ENCODE results near the gene U2SURP. TPM values are rescaled to one million over a fixed set of nuclear protein-coding genes. Genes with fewer than 3 reads are reported as not detected.

Gene U2SURP
- total RNA-seq, 4 donors from 2014 or later, result 43.2 to 63.7 (median 43.9) TPM

GRCh38 chr3:143083781-143084180 is 82.4 kb downstream of the U2SURP start:
- Histone ChIP-seq H3K27me3 (no peaks in the 10 kb centered on the region), H3K27ac (no peak overlapping the region), H3K9me3 (no peaks in the 10 kb centered on the region), H3K36me3 (no peaks in the 10 kb centered on the region), H3K4me3 (no peak overlapping the region), H3K4me1 (no peaks in the 10 kb centered on the region)
- no peak for DNase-seq
- in situ Hi-C loops (cut with MboI; ENCODE audit: low sequenced_read_pairs in 4 of 4) (no loop called here), intact Hi-C loops (cut with DNase I; ENCODE audit: low total_unique reads) (no loop called here)
- no peak for ATAC-seq
- TF ChIP-seq POLR2A (IDR thresholded peaks at IDR 0.05) (no peak), CTCF (IDR thresholded peaks at IDR 0.05 in 4 of 5, conservative IDR thresholded peaks at IDR 0.05 in 1 of 5) (no peak)

- H3K27me3 ChIP-seq, result no peaks in the 10 kb centered on the region
- no peak for ATAC-seq
- no peak for DNase-seq
- no peaks in the 10 kb centered on the region for H3K4me1 ChIP-seq
- TF ChIP-seq CTCF (IDR thresholded peaks at IDR 0.05 in 4 of 5, conservative IDR thresholded peaks at IDR 0.05 in 1 of 5) (no peak), POLR2A (IDR thresholded peaks at IDR 0.05) (no peak)
- intact Hi-C loops (cut with DNase I; ENCODE audit: low total_unique reads) (no loop called here), in situ Hi-C loops (cut with MboI; ENCODE audit: low sequenced_read_pairs in 4 of 4) (no loop called here)
- no peak overlapping the region for H3K4me3 ChIP-seq
- H3K36me3 ChIP-seq, result no peaks in the 10 kb centered on the region
- H3K27ac ChIP-seq, result no peak overlapping the region
- no peaks in the 10 kb centered on the region for H3K9me3 ChIP-seq
Measured at GRCh38 chr3:143084856-143085731, 83.7 kb downstream of the U2SURP start.

- no peak overlapping the region for H3K4me3 ChIP-seq
- TF ChIP-seq CTCF (IDR thresholded peaks at IDR 0.05 in 4 of 5, conservative IDR thresholded peaks at IDR 0.05 in 1 of 5) (no peak), POLR2A (IDR thresholded peaks at IDR 0.05) (no peak)
- H3K36me3 ChIP-seq, result no peaks in the 10 kb centered on the region
- no peak overlapping the region for H3K27ac ChIP-seq
- intact Hi-C loops (cut with DNase I; ENCODE audit: low total_unique reads) (no loop called here), in situ Hi-C loops (cut with MboI; ENCODE audit: low sequenced_read_pairs in 4 of 4) (no loop called here)
- no peak for DNase-seq
- no peaks in the 10 kb centered on the region for H3K9me3 ChIP-seq
- H3K4me1 ChIP-seq, result no peaks in the 10 kb centered on the region
- H3K27me3 ChIP-seq, result no peaks in the 10 kb centered on the region
- ATAC-seq, result no peak
Measured at GRCh38 chr3:143088835-143089234, 87.5 kb downstream of the U2SURP start.

- in situ Hi-C loops (cut with MboI; ENCODE audit: low sequenced_read_pairs in 4 of 4) (no loop called here), intact Hi-C loops (cut with DNase I; ENCODE audit: low total_unique reads) (no loop called here)
- TF ChIP-seq CTCF (IDR thresholded peaks at IDR 0.05 in 4 of 5, conservative IDR thresholded peaks at IDR 0.05 in 1 of 5) (no peak), POLR2A (IDR thresholded peaks at IDR 0.05) (no peak)
- H3K4me3 ChIP-seq, result no peak overlapping the region
- H3K27me3 ChIP-seq, result no peaks in the 10 kb centered on the region
- no peak for ATAC-seq
- no peak for DNase-seq
- no peaks in the 10 kb centered on the region for H3K4me1 ChIP-seq
- H3K36me3 ChIP-seq, result no peaks in the 10 kb centered on the region
- H3K9me3 ChIP-seq, result no peaks in the 10 kb centered on the region
- no peak overlapping the region for H3K27ac ChIP-seq
Measured at GRCh38 chr3:143089965-143090364, 88.6 kb downstream of the U2SURP start.
